Right hindlimb (tissue), 1 donor: ENCODE results near the gene HSPA13.
"Not testable (repeated sequence)": the region's sequence is repeated elsewhere in the genome, so short reads cannot be mapped to it uniquely, and the experiment has no call there.

Source experiments
- DNase-seq: peaks from one replicate; pipeline ENCODE4 v3.0.0-alpha.2; 2018

HSPA13 gene, protein sequence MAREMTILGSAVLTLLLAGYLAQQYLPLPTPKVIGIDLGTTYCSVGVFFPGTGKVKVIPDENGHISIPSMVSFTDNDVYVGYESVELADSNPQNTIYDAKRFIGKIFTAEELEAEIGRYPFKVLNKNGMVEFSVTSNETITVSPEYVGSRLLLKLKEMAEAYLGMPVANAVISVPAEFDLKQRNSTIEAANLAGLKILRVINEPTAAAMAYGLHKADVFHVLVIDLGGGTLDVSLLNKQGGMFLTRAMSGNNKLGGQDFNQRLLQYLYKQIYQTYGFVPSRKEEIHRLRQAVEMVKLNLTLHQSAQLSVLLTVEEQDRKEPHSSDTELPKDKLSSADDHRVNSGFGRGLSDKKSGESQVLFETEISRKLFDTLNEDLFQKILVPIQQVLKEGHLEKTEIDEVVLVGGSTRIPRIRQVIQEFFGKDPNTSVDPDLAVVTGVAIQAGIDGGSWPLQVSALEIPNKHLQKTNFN

DNA sequence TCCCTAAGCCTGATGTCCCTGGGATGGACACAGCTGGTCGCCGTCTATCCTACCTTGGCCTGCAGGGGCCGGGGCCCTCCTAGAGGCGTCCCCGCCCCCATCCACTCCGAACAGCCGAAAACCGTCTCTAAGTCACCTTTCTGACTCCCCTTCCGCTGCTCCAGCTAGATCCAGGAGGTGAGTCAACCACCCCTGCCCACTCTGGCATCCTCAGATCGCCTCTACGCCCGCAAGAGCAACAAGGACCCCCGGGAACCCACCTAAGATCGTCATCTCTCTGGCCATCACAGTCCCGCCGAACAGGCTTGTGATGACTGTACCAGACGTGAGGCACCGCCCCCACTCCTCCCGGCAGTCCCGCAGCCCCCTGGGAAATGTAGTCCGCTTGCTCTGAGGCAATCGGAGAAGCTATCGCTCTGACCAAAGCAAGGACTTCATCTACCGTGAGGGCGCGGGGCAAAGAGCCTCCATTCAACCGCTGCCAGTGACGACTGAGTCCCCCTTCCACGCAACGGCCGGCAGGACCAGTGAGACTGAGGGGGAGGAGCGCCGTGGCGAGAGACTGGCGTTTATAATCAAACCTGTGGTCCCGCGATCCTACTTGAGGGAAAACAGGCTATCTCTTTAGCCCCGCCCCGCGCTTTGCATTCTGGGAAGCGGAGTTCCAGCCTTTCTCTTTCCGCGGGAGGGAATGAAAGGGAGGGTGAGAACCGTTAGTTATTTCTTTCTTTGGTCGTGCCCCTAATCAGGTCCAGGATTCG, at the start of gene HSPA13:
TSS of gene HSPA13 (minus strand) at position 312 of the 761 bp plus-strand sequence. CDS start at position 285, 27 bp downstream.
- DNase-seq, result peak; percentile 100

DNA sequence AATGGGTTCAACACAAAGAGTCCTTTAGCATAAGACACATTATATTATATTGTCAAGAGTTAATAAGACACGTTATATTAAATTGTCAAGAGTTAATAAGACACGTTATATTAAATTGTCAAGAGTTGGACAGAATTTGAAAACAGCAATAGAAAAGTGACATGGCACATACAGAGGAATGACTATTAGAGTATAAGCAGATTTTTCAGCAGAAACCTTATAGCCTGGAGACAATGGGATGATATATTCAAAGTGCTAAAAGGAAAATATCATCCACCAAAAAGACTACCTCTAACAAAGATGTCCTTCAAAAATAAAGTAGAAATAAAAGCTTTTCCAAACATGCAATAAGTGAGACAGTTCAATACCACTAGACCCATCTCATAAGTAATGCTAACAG, 36.0 kb upstream of the HSPA13 start:
- no peak for DNase-seq

DNA sequence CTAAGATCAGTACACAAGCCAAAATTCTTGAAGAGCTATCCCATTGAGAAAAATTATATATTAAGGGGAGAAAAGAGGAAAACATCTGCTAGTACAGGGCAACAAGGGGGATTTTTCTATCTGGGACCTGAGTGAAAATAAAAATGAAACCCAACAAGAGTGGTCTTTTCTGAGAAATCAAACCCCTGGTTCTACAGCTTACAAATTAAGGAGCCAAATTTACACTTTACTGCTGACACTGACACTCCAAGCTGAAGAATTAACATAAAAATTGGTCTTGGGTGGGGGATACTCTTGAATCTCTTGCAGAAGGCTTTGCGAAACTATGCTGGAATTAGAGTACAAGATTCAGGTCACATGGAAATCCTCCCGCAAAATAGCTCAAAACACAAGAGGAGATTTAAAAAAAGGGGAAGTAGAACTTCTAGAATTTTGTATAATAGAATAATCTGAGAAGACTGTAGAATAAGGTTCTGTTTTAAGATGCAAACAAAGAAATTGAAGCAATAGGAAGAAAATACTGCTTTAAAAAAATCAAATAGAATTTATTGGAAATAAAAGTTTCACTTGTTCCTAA, 32.1 kb upstream of the HSPA13 start:
- DNase-seq, result no peak

DNA sequence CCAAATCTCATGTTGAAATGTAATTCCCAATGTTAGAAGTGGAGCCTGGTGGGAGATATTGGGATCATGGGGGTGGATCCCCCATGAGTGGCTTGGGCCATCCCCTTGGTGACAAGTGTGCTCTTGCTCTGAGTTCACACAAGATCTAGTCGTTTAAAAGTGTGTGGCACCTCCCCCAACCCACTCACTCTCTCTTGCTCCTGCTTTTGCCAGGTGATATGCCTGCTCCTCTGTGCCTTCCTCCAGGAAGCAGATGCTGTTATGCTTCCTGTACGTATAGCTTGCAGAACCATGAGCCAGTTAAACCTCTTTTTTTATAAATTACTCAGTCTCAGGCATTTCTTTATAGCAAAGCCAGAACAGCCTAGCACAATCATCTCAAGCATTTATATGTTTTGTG, 23.0 kb upstream of the HSPA13 start:
- no peak for DNase-seq

DNA sequence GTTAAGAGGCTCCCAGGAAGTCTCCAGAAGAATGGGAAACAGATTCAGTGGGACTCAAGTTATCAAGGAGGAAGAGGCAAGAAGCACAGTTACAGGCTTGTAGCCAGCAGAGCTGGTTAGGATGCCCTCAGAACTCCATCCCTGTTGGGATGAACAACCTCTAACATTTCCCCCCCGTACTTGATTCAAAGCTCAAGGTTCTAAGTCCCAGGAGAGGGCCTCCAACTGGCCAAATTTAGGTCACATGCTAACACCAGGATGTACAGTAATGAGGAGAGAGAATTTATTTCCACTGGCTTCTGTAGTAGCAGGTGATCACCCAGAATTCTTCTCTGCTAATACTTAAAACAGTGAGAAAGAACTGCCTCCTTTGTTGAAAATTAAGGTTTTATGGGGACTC, 22.3 kb upstream of the HSPA13 start:
- DNase-seq, result no peak

DNA sequence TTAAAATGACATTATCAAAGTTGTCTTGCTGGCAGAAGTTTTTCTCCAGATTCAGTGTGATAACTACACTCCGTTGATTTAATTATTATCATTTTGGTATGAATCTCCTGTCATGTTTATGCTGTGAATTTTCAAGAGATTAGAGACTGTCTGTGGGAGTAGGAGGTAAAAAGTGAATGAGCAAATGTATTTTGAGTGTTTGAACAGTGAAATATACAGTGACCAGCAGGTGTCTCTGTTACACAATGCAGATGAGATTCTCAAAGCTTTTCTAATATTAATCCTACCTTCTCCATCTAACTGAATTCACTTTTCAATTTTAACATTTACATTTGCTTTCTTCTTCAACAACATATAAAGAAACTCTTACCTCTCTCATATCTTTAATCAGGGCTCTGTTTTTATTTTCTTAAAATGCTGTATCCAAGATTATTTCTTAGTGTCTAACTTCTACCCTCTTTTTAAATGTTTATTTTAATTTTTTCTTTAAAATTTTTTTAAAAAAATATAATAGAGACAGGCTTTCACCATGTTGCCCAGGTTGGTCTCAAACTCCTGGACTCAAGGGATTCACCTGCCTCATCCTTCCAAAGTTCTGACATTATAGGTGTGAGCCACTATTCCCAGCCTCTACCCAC, 20.9 kb upstream of the HSPA13 start:
- no peak for DNase-seq

DNA sequence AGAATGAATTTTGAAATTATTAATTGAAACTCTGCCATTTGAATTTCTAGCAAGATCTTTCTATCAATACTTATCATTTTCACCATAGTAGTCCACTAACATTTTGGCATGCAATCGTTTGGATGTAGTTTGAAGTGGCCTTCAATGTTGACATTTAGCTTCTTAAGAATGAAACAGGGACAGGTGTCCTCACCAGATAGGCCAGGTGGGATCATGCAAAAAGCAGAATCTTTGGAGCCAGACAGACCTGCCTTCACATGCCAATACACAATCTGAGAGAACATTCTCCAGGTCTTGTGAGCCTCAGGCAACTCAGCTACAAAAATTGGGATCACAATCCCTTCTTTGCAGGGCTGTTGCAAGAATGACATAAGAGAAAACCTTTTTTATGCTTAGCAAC, 18.3 kb upstream of the HSPA13 start:
- no peak for DNase-seq

DNA sequence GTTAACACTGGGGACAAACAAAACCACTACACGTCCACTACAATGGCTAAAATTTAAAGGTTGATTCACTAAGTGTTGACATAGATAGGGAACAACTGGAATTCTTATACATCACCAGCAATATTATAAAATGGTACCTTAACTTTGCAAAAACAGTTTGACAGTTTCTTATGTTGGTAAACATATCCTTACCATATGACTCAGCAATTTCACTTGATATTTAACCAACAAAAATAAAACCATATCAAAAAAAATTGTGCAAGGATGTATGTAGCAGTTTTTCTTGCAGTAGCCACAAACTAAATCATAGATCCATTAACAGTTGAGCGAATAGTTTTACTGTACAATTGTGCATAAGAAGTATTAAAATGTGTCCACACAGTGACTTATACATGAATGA, 5.3 kb upstream of the HSPA13 start:
- no peak for DNase-seq

DNA sequence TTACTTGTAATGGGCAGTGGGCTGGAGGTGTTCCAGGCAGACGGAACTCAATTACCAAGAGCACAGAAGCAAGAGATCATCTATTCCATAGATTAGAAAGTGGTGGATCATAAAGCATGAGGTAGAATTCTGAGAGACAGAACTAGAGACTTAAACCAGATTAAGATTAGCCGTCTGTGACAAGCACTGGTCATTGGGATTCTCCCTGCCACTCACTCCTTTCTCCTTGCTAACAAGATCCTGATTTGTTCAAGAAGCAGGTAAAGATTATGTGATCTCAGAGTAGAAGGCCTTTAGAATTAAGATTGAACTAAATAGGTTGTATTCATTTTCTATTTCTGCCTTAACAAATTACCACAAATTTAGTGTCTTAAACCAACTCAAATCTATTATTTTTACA, 1.5 kb upstream of the HSPA13 start:
- DNase-seq, result no peak

DNA sequence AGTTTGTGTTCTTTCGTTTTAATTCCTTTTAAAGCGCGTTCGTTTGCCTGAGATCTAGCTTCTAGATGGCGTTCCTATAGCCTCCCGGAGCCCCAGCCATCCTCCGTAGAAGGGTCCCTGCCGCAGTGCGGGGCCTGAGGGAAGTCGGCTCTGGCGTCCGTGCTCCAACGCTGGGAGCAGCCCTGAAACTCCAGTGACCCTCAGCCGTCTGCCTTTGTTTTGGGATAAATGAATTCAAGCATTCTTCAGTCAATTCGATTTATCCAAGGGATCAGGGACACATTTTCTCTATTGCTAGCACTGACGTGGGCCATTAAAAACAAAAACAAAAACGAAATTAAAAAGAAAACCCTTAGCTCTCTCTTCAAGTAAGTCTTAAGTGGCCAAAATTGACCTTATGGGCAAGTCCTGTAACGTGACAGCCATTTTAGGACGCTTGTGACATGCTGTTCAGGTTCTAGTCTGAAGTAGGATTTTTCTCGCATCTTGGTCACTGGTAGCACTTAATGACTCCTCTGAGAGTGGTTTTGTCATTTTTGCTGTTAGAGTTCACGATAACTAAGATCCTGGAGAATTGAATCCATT, 742 bp upstream of the HSPA13 start:
- DNase-seq, result no peak

DNA sequence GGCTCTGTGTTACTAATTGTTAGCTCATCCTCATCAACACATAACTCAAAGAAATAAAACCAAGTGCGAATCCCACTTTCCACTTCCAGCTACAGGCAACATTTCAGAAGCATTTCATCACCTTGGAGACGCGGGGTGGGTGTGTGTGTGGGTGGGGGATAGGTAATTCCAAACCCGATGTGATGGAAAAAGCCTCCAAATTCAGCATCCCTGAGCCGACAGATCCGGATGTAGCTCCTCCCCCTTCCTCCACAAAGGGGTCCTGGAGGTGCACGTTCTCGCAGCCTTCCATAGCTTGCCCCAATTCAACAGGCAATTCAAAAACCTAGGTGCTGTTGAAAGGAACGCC, 486 bp downstream of the HSPA13 start:
- peak; percentile 60 for DNase-seq

DNA sequence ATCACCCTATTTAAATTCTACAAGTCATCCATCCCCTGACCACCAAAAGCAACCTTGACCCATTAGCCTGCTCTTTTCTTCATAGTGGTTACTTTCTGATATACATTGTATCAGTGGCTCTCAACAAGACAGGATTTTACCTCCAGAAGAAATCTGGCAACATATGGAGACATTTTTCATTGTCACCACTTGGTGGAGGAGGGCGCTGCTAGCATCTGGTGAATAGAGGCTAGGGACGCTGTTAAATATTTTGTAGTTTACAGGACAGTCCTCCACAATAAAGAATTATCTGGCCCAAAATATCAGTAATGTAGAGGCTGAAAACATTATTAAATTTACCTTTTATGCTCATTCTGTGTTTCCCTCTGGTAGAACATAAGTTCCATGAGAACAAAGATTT, 6.1 kb downstream of the HSPA13 start:
- DNase-seq, result no peak

DNA sequence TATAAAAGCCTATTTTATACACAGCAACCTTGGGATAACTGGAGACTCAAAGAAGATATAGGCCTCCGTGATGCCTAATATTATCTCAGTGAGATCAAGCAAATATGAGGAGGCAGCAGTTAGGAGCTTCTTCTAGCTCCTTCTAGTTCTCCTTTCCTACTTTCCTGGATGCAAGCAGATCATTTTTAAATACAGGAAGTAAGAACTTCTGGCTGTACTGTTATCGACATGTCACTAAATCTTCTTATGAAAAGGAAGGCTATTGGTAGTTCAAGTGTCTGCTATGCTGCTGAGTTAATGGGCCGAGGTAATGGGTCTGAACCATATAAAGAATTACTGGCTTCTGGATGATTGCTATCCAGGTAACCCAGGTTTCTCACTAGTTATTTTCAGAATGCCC, 15.9 kb downstream of the HSPA13 start:
- DNase-seq, result no peak

DNA sequence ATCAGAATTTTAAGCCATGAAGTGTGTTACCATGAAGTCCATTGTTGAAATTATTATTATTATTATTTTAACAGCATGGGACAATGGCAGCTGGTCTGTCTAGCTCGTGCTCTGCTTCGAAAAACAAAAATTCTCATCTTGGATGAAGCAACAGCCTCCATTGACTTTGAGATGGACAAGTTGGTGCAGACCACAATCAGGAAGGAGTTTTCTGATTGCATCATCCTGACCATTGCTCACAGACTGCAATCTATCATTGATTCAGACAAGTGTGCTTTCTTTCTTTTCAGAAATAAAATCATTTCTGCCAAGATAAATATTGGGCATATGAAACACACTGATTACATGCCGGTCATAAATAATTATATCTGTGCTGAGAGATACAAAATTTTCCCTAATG, 21.0 kb downstream of the HSPA13 start:
- DNase-seq, result no peak

DNA sequence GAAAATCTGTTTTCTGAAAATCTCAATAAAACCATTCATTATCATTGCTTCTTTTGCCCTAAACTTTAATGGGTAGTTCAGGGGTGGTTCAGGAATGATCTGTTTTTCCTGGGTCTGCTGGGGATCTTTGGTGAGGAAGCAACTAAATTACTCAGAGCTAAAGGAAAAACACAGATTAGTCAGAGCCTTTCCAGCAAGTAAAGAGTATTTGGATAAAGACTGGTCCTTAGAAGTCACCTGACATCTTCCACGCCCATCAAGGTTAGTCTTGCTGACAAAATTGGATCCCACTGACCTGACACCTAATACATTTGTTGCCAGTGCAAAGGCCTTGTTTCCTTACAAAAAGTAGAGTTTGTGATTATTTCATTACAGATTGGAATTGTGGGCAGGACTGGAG, 24.2 kb downstream of the HSPA13 start:
- no peak for DNase-seq

DNA sequence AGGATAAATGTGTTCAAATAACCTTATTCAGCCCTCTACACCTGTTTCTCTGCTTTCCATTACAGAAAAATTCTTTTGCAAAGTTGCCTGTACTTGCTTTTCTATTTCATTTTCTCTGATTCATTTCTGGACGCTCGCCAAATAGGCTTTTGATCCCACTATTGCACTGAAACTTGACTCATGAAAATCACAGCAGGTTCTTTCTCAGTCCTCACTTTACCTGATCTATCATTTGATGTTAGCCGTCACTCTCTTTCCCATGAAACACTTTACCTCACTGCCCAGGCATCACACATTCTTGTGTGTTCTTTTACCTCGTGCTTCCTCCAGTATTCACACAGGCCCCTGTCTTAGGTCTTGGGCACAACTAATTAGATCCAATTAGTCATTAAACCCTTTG, 26.2 kb downstream of the HSPA13 start:
- DNase-seq, result no peak

DNA sequence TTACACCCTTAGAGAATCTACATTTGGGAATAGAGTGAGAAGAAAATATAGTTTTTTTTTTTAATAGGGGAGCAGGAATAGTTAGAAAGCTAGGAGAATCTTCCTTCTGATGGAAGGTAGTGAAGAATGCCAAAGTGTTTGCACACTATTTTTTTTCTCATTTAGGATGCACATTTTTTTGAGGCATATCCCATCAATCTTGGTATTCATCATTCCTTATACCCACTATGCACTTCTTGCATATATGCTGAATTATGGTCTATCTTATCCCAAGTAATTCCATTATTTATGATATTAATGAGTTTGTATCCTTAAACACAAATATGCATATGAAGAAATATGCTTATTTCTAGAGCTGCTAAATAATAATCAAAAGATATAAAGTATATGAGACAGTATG, 28.4 kb downstream of the HSPA13 start:
- DNase-seq, result no peak

DNA sequence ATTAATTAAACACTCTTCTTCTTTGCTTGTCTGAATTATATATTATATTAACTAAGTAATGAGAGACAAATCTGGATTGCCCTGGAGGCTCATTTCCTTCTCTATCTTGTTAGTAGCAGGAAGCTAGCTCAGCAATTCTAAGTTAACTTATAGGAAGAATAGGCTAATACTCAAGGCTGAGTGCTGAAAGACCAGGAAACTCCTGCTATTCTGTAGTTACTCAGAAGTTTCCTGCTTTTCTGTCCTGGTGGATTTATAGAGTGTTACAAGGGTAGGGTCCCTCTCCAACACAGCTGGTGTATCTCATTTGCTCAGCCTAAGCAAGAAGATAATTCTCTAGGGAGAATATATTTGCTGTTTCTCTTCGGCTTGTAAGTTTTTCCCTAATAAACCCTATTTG, 29.2 kb downstream of the HSPA13 start:
- no peak for DNase-seq

DNA sequence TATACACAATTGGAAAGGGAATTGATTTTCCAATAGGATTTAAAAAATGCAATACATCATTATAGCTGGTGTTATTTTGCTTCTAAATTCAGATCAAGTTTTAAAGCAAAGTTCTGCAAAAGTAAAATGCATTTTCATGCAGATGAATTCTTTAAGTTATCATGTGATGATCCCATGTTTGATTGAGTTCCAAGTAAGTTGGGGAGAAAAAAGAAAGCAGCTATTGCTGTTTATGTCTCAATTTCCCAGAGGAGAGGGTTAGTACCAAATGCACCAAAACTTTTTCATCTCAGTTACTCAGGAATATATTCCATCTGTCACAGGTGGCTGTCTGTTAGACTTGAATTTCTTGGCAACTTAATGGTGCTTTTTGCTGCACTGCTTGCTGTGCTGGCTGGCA, 29.7 kb downstream of the HSPA13 start:
- no peak for DNase-seq

DNA sequence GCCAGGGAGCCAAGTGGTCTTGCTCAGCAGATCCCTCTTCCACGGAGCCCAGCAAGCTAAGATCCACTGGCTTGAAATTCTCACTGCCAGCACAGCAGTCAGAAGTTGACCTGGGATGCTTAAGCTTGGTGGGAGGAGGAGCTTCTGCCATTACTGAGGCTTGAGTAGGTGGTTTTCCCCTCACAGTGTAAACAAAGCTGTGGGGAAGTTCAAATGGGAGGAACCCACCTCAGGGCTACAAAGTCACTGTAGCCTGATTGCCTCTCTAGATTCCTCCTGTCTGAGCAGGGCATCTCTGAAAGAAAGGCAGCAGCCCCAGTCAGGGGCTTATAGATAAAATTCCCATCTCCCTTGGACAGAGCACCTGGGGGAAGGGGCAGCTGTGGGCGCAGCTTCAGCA, 55.6 kb downstream of the HSPA13 start:
- DNase-seq, result not testable (repeated sequence)

DNA sequence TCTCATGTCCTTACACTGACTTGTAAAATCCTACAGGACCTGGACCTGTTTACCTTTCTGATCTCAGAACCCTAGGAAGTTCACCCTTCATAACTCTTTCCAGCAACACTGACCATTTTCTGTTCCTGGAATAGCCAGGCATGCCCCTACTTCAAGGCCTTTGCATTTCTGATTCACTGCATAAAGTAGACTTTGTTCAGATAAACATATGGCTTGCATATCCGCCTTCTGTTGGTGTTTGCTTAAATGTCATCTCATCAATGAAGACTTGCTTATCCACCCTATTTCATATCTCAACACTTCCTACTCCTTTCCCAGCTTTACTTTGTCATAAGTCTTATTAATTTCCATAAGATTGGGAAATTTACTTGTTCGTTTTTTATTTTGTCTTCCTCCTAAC, 57.4 kb downstream of the HSPA13 start:
- no peak for DNase-seq
